Measurements from ENCODE around the gene KCNC1.

Gene KCNC1

GRCh38 chr11:17760102-17761029 lies 25.8 kb downstream of the KCNC1 start:
- peak; percentile 41 for DNase-seq

DNA sequence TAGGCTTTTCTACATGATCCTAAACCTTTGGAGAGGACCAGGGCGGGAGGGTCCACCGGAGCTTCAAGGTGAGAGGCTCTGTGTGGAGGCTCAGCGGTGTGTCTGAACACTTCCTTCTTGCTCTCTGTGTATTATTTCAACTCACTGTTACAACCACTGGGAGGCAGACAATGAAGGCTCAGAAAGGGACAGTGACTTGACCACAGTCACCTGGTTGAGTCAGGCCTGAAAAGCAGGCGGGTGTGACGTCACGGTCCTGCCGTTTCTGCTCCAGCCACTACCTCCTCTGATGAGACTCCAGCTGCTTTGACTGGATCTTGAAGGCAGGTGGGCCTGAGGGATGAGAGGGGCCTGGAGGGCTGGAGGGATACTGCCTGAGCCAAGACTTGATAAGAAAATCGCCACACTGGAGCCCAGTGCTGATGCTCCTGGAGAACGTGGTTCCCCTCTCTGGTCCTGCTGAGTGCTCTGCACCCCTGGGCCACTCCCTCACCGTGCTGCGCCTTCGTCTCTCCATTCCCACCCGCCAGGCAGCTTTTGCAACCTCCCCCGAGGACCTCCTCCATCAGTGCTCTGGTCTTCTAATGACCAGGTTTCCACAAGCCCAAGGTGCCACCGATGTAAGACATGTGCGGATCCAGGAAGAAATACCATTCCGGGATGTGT lies 27.9 kb downstream of the KCNC1 start:
- no peak for DNase-seq

- no peak for DNase-seq
These were observed 28.7 kb downstream of the KCNC1 start for GRCh38 chr11:17763244-17763643.

DNA sequence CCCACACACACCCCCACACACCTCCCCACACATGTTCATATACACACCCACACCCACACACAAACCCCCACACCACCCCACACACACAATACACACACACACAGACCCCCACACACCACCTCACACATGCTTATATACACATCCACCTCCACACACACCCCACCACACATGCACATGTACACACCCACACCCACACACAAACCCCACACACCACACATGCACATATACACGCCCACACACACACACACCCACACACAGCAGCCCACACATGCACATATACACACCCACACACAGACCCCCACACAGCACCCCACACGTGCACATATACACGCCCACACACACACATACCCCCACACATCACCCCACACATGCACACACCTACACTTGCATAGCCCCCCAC lies 29.1 kb downstream of the KCNC1 start:
- no peak for DNase-seq

GRCh38 chr11:17764446-17765218 lies 30.1 kb downstream of the KCNC1 start:
- DNase-seq: no peak

DNA sequence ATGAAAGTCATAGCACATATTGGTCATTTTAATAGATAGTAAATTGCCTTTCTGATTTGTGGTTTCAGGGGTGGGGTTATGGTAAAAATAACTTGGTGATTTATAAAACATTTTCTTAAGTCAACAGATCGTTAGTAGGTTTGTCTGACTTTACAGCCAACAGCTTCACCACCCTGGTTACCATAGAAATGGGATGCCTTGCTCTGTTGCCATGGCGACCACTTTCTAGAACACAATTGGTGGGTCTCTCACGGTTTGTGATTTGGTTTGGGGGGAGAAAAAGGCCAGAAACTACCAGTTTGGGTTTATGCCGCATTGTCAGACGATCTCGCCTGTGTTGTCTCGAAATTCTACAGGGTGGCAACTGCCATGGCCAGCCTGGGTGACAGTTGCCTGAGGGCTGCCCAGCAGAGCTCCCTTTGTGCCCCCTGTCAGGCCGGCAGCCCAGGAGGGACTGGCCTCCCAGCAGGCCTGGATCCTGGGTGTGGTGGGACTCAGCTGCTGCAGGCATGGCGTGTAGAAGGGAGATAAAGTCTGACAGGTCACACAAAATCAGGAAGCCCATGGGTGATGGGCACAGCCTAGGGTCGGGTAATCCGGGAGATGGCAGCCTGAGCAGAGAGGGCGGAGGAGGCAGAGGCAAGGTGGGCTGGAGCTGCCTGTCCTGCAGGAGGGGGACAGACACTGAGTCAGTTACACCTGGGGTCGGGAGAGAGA lies 30.9 kb downstream of the KCNC1 start:
- DNase-seq: no peak

DNA sequence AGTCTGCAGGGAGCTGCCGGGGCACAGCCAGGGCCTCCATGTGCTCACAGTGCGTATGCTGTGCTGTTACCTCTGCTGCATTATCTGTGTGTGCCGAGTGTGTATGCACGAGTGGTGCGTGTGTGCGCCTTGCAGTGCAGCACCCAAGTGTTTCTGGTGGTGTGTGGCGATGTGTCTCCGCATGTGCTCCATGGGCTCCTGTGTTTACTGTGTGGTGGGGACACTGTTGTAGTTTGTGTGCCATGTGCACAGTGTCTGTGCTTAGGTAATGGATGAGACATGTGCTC lies 31.4 kb downstream of the KCNC1 start:
- no peak for DNase-seq

DNA sequence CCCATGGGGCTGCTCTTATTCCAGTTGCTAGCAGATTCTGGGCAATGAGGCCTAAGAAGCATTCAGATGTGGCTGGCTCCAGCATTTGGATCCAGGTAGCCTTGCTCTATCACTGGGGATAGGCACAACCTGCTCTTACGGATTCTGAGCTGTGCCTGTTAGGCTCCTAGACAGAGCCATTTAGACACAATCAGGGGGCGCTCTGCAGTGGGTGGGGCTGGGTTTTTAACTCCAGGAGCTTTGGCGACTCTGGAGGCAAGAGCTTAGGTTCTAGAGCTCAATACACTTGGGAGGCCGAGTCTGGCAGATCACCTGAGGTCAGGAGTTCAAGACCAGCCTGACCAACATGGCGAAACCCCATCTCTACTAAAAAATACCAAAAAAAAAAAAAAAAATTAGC lies 32.0 kb downstream of the KCNC1 start:
- no peak for DNase-seq

- DNase-seq: no peak
These were observed 32.8 kb downstream of the KCNC1 start for GRCh38 chr11:17767301-17767885.

DNA sequence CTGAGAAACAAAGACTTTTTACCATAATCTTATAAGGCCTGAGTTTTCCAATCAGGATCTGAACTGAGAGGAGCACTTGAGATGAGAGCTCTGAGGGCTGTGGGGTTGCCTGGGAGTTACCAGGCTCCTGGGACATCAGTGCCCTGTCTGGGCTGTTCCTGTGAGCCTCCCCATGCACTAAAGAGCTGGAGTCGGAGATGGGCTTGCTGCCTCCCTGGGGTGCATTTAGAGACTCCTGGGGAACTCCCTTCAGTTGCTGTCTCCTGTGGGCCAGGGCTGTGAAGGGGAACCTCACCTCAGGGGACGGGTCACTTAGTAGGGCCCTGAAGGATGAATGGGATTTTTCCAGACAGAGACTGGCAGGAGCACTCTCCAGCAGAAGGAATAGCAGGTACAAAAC lies 33.3 kb downstream of the KCNC1 start:
- no peak for DNase-seq

GRCh38 chr11:17768547-17768946 lies 34.0 kb downstream of the KCNC1 start:
- no peak for DNase-seq

GRCh38 chr11:17769218-17769617 lies 34.6 kb downstream of the KCNC1 start:
- DNase-seq: no peak

DNA sequence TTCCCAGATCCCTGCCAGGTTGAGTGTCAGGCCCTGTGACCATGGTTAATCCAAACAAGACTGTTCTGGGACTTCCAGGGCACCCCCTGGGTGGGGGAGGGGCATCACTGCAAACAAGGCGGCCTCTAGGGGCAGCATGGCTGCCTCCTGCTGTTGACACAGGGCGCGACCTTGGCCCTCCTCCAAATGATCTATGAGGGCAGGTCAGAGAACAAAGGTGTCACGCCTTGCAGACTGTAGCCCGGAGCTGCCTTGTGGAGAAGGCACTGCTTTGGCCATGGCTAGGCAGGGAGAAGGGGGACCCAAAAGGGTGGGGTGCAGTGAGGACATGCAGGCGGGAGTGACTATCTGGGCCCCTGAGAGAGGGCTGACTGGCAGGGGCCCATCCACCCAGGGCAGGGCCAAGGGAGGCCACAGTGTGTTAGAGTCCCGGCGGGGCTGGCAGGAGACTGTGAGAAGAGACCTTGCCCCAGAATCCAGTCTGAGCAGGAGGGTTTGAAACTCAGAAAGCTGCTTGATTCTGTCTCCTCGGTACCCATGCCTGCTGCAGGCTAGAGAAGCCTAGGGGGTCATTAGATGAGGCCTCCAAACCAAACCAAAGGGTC lies 35.6 kb downstream of the KCNC1 start:
- peak; percentile 8 for DNase-seq

DNA sequence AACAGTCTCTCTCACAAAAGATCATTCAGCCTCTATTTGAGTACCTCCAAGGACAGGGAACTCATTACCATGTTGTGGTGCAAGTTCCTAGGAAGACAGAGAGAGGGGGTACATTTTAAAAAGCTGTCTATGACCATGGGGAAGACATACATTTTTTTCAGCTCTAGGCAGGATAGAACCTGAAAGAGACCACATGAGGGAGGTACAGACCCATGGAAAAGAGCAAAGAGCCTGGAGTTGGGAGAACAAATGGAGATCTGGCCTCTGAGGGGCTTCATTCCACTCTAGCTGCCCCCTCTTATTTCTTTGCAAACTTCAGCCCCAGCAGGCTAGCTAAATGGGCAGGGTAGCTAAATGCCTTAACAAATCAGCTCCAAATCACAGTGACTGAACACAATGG lies 36.3 kb downstream of the KCNC1 start:
- DNase-seq: no peak

GRCh38 chr11:17771415-17771814 lies 36.8 kb downstream of the KCNC1 start:
- DNase-seq: no peak

GRCh38 chr11:17771841-17772401 lies 37.3 kb downstream of the KCNC1 start:
- DNase-seq: no peak

- DNase-seq: no peak
These were observed 38.4 kb downstream of the KCNC1 start for GRCh38 chr11:17772704-17773600.

GRCh38 chr11:17773674-17774073 lies 39.1 kb downstream of the KCNC1 start:
- DNase-seq: no peak

GRCh38 chr11:17774232-17775034 lies 39.9 kb downstream of the KCNC1 start:
- DNase-seq: no peak

DNA sequence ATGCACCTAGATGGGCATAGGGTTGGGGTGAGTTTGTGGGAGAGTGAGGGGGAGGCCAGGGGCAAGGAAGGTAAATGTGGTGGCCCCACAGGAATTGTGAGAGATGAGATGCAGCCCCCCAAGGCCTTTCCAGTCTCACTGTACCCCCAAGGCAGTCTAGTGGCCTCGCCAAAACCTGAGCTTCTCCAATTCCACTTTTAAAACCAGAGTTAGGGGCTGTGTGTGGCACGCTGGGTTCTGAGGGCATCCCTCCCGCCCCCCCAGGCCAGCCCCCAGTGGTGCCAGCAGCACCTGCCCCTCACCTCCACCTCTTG lies 40.4 kb downstream of the KCNC1 start:
- no peak for DNase-seq
